Transverse colon (tissue), 4 donors: Measurements from ENCODE around the gene AHI1.

Source experiments
- POLR2A ChIP-seq: fragments of 450-650 bp; IDR thresholded peaks from one replicate; pipeline ENCODE4 v1.6.1; 2016; ENCODE audit warnings: antibody characterized with exemption, mild to moderate bottlenecking, moderate library complexity
- POLR2AphosphoS5 ChIP-seq, 3 donors: sonication (generic); formaldehyde crosslinking; IDR thresholded peaks; one replicate each; pipeline ENCODE4 v1.6.1; 2016; ENCODE audit warnings: antibody characterized with exemption in 3 of 3
- TF ChIP-seq, protein P1 (sequence below), 5 experiments: fragments of 200-600 bp in 3 of 5; fragments of 450-650 bp in 2 of 5; sonication (generic) in 3 of 5; IDR thresholded peaks; 1 replicate in 2 of 5; 2 replicates in 3 of 5; pipeline ENCODE4 v1.5.1; 2016 to 2017; ENCODE audit warnings: antibody characterized with exemption in 5 of 5, inconsistent platforms in 3 of 5, mild to moderate bottlenecking in 2 of 5, moderate library complexity in 1 of 5

DNA sequence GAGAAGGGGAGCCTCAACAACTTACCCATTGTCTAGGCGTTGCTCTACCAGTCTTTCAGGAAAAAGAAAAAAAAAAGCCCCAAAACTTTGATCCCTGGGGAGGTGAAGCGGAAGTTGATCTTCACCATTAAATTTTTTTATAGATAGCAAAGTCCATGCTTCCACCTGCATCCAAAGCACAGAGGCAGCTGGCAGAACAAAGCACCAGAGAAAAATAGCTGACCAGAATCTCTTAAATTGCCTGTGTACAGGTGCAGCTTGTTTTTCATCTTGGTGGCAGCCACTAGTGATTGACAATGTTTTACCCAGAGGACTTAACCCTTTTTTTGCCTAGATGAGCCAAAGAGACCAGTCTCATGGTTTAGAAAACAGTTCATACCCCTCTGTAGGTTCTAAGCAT, 230.5 kb downstream of the AHI1 start:
- no peak for TF ChIP-seq POLR2A
- TF ChIP-seq, protein P1, sequence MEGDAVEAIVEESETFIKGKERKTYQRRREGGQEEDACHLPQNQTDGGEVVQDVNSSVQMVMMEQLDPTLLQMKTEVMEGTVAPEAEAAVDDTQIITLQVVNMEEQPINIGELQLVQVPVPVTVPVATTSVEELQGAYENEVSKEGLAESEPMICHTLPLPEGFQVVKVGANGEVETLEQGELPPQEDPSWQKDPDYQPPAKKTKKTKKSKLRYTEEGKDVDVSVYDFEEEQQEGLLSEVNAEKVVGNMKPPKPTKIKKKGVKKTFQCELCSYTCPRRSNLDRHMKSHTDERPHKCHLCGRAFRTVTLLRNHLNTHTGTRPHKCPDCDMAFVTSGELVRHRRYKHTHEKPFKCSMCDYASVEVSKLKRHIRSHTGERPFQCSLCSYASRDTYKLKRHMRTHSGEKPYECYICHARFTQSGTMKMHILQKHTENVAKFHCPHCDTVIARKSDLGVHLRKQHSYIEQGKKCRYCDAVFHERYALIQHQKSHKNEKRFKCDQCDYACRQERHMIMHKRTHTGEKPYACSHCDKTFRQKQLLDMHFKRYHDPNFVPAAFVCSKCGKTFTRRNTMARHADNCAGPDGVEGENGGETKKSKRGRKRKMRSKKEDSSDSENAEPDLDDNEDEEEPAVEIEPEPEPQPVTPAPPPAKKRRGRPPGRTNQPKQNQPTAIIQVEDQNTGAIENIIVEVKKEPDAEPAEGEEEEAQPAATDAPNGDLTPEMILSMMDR (IDR thresholded peaks at IDR 0.05): peak in 1 of 5 experiments; percentile 6
- TF ChIP-seq POLR2AphosphoS5 (IDR thresholded peaks at IDR 0.05): peak in 2 of 3 donors; percentile 43 to 56
